BLaER1 treated with 17β-estradiol and CSF1 and Interleukin-3, amounts not matched to agents 10 nM and 100 nM (cell line): ENCODE results near the gene ZBTB20.

Source experiments
- H3K27ac ChIP-seq, 11 experiments: shearing (Covaris generic); formaldehyde crosslinking; 2 replicates each; pipeline ENCODE4 v1.8.1; 2022
- H3K27me3 ChIP-seq, 11 experiments: shearing (Covaris generic); formaldehyde crosslinking; 2 replicates each; pipeline ENCODE4 v1.8.1; 2022
- H3K36me3 ChIP-seq, 11 experiments: shearing (Covaris generic); formaldehyde crosslinking; 2 replicates each; pipeline ENCODE4 v1.8.1; 2022
- H3K4me1 ChIP-seq, 10 experiments: shearing (Covaris generic); formaldehyde crosslinking; 2 replicates each; pipeline ENCODE4 v1.8.1; 2022
- H3K4me2 ChIP-seq, 11 experiments: shearing (Covaris generic); formaldehyde crosslinking; 2 replicates each; pipeline ENCODE4 v1.8.1; 2022
- H3K4me3 ChIP-seq, 10 experiments: shearing (Covaris generic); formaldehyde crosslinking; 2 replicates each; pipeline ENCODE4 v1.8.1; 2022
- H3K9ac ChIP-seq, 11 experiments: shearing (Covaris generic); formaldehyde crosslinking; 2 replicates each; pipeline ENCODE4 v1.8.1; 2022
- H3K9me3 ChIP-seq, 11 experiments: shearing (Covaris generic); formaldehyde crosslinking; replicated peaks in 1 of 11; 2 replicates each; pipeline ENCODE4 v1.8.1; 2022
- H4K20me1 ChIP-seq, 11 experiments: shearing (Covaris generic); formaldehyde crosslinking; 2 replicates each; pipeline ENCODE4 v1.8.1; 2022
- Cebpa-rat ChIP-seq, 11 experiments: shearing (Covaris generic); IDR thresholded peaks; 2 replicates each; pipeline ENCODE4 v1.8.1; 2022

Gene ZBTB20

GRCh38 chr3:114411811-114412803, 735.0 kb downstream of the ZBTB20 start:
- Histone ChIP-seq H3K36me3 (no peaks in the 10 kb centered on the region), H3K9me3 (no peaks in the 10 kb centered on the region), H3K4me3 (no peak overlapping the region), H3K27me3 (no peaks in the 10 kb centered on the region), H3K27ac (no peak overlapping the region), H3K4me1 (peaks cover 0 to 9% (median 0%) of the 10 kb centered on the region in 10 experiments; a peak in 6 of 20 replicates), H3K4me2 (peak overlapping the region in 3 of 11 experiments; percentile 11 to 58 (median 34); a peak in 5 of 22 replicates), H4K20me1 (no peaks in the 10 kb centered on the region), H3K9ac (no peak overlapping the region)
- TF ChIP-seq Cebpa-rat (IDR thresholded peaks at IDR 0.05), result no peak

- Histone ChIP-seq H3K9ac (no peak overlapping the region), H4K20me1 (no peaks in the 10 kb centered on the region), H3K9me3 (no peaks in the 10 kb centered on the region), H3K27me3 (no peaks in the 10 kb centered on the region), H3K27ac (no peak overlapping the region), H3K36me3 (no peaks in the 10 kb centered on the region), H3K4me1 (peaks cover 0 to 9% (median 0%) of the 10 kb centered on the region in 10 experiments; a peak in 6 of 20 replicates), H3K4me3 (no peak overlapping the region), H3K4me2 (no peak overlapping the region)
- no peak for TF ChIP-seq Cebpa-rat (IDR thresholded peaks at IDR 0.05)
Measured at GRCh38 chr3:114411190-114411668, 735.9 kb downstream of the ZBTB20 start.

- no peak overlapping the region for H3K27ac ChIP-seq
- no peak for TF ChIP-seq Cebpa-rat (IDR thresholded peaks at IDR 0.05)
- H3K4me3 ChIP-seq, result no peak overlapping the region
- H3K4me2 ChIP-seq, result no peak overlapping the region
- peaks cover 0 to 9% (median 0%) of the 10 kb centered on the region in 10 experiments; a peak in 6 of 20 replicates for H3K4me1 ChIP-seq
- no peak overlapping the region for H3K9ac ChIP-seq
- no peaks in the 10 kb centered on the region for H4K20me1 ChIP-seq
- H3K27me3 ChIP-seq, result no peaks in the 10 kb centered on the region
- no peaks in the 10 kb centered on the region for H3K9me3 ChIP-seq
- H3K36me3 ChIP-seq, result no peaks in the 10 kb centered on the region
Measured at GRCh38 chr3:114408736-114409670, 738.1 kb downstream of the ZBTB20 start.

DNA sequence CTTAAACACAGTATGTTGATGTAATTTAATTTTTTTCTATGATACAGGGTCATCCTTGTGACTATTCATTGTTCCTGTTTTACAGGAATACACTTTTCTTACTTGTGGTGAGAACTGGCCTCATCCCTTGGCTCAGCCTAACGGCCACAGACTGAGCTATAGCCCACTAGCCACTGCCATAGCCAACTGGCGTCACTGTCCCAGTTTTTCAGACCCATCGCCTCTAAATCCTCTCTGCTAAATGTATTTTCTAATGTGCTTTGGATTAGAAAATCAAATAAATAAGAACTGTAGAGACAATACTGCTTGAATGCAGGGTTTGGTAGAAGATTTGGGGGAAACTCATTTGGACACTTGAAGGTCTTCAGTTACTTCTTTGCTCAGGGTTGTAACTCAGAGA, 740.2 kb downstream of the ZBTB20 start:
- no peak overlapping the region for H3K4me2 ChIP-seq
- H3K4me3 ChIP-seq, result no peak overlapping the region
- H3K9me3 ChIP-seq, result no peaks in the 10 kb centered on the region
- no peaks in the 10 kb centered on the region for H3K36me3 ChIP-seq
- no peak overlapping the region for H3K27ac ChIP-seq
- no peaks in the 10 kb centered on the region for H4K20me1 ChIP-seq
- peaks cover 0 to 5% (median 0%) of the 10 kb centered on the region in 10 experiments; a peak in 3 of 20 replicates for H3K4me1 ChIP-seq
- no peak overlapping the region for H3K9ac ChIP-seq
- no peaks in the 10 kb centered on the region for H3K27me3 ChIP-seq
- TF ChIP-seq Cebpa-rat (IDR thresholded peaks at IDR 0.05), result no peak

DNA sequence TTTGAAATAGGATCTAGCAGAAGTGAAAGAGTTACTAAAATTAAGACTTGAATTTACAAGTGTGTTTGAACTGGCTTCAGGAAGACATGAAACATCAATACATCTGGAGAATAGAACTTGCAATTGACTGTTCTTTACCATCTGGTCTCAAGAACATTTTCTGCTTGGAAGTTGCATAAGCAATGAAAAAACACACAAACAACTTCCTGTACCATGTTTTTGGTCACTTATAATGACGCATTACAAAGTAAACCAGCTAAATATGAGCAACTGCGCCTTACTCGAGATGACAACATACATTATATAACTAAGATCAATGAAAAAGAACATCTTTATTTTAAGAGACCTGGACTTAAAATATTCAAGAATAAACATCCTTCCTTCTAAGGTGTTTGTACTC, 740.8 kb downstream of the ZBTB20 start:
- Histone ChIP-seq H3K4me1 (0 out of 20 replicates have a peak, but pooled peaks cover 0 to 5% (median 0%) of the 10 kb centered on the region in 10 experiments), H3K27me3 (no peaks in the 10 kb centered on the region), H3K4me2 (no peak overlapping the region), H4K20me1 (no peaks in the 10 kb centered on the region), H3K36me3 (no peaks in the 10 kb centered on the region), H3K27ac (no peak overlapping the region), H3K4me3 (no peak overlapping the region), H3K9me3 (no peaks in the 10 kb centered on the region), H3K9ac (no peak overlapping the region)
- no peak for TF ChIP-seq Cebpa-rat (IDR thresholded peaks at IDR 0.05)

GRCh38 chr3:114405202-114405990, 741.7 kb downstream of the ZBTB20 start:
- H3K27ac ChIP-seq, result no peak overlapping the region
- H3K4me3 ChIP-seq, result no peak overlapping the region
- H4K20me1 ChIP-seq, result no peaks in the 10 kb centered on the region
- no peak for TF ChIP-seq Cebpa-rat (IDR thresholded peaks at IDR 0.05)
- no peak overlapping the region for H3K9ac ChIP-seq
- 0 out of 20 replicates have a peak, but pooled peaks cover 0 to 5% (median 0%) of the 10 kb centered on the region in 10 experiments for H3K4me1 ChIP-seq
- no peaks in the 10 kb centered on the region for H3K27me3 ChIP-seq
- no peaks in the 10 kb centered on the region for H3K9me3 ChIP-seq
- H3K4me2 ChIP-seq, result no peak overlapping the region
- H3K36me3 ChIP-seq, result no peaks in the 10 kb centered on the region

GRCh38 chr3:114404590-114404989, 742.5 kb downstream of the ZBTB20 start:
- no peak overlapping the region for H3K4me3 ChIP-seq
- no peak overlapping the region for H3K4me2 ChIP-seq
- H3K27ac ChIP-seq, result no peak overlapping the region
- no peaks in the 10 kb centered on the region for H3K27me3 ChIP-seq
- H3K36me3 ChIP-seq, result no peaks in the 10 kb centered on the region
- H3K9me3 ChIP-seq, result no peaks in the 10 kb centered on the region
- H3K9ac ChIP-seq, result no peak overlapping the region
- TF ChIP-seq Cebpa-rat (IDR thresholded peaks at IDR 0.05), result no peak
- no peaks in the 10 kb centered on the region for H4K20me1 ChIP-seq
- H3K4me1 ChIP-seq, result 0 out of 20 replicates have a peak, but pooled peaks cover 0 to 5% (median 0%) of the 10 kb centered on the region in 10 experiments

DNA sequence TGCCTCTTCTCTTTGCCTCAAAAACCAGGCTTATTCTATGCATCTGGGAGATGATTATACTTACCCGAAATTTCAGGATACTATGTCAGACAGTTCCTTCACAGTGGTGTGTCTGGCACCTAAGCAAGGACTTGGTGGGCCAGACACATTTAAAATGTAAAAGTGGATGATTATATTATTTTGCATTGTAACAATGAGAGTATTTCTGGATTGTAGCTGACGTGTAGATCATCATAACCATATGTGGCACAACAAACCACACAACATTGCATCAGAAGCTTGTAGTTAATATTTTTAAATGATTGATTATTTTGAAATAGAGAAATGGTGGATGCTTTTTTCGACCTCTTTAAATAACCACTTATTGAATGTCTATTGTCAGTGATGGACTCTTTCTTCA, 744.2 kb downstream of the ZBTB20 start:
- no peaks in the 10 kb centered on the region for H3K4me1 ChIP-seq
- TF ChIP-seq Cebpa-rat (IDR thresholded peaks at IDR 0.05), result no peak
- no peak overlapping the region for H3K4me3 ChIP-seq
- no peak overlapping the region for H3K27ac ChIP-seq
- H4K20me1 ChIP-seq, result no peaks in the 10 kb centered on the region
- H3K4me2 ChIP-seq, result no peak overlapping the region
- no peaks in the 10 kb centered on the region for H3K36me3 ChIP-seq
- no peaks in the 10 kb centered on the region for H3K9me3 ChIP-seq
- H3K27me3 ChIP-seq, result no peaks in the 10 kb centered on the region
- no peak overlapping the region for H3K9ac ChIP-seq
